ENCODE results near the gene C1QA.

DNA sequence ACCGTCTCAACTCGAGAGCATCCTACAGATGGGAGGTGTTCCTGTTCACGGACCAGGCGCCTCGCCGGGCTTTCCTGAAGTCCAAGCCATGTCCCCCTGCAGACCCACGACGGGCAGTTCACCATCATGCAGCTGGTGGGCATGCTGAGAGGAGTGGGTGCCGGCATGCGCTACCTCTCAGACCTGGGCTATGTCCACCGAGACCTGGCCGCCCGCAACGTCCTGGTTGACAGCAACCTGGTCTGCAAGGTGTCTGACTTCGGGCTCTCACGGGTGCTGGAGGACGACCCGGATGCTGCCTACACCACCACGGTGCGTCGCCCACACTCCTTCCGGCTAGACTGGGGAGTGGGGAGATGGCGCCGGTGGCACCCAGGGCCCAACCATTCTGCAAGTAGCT is 37.7 kb upstream of the C1QA start:
- TF ChIP-seq ZNF394 (tag by site-specific recombination; IDR thresholded peaks at IDR 0.05; ENCODE audit: borderline replicate concordance) = no peak
- TF ChIP-seq ZNF366 (tag by site-specific recombination; conservative IDR thresholded peaks at IDR 0.05) = no peak
- no peak for TF ChIP-seq REST (tag by site-specific recombination; IDR thresholded peaks at IDR 0.05)
- no peak for TF ChIP-seq MZF1 (tag by site-specific recombination; IDR thresholded peaks at IDR 0.05; ENCODE audit: borderline replicate concordance)

Data from HEK293 (cell line).